ENCODE measurements around the gene TMEM19.

Gene TMEM19

GRCh38 chr12:71752891-71753290 is 67.0 kb downstream of the TMEM19 start:
- Histone ChIP-seq H3K36me3 (peaks cover 14% of the 10 kb centered on the region), H3K4me1 (peaks cover 9% of the 10 kb centered on the region), H3K27me3 (peaks cover 3% of the 10 kb centered on the region; the same call in 1 of the 2 replicates), H3K9me3 (no peaks in the 10 kb centered on the region), H3K4me3 (ENCODE audit: low read depth, low read length) (no peak overlapping the region)
- no peak for DNase-seq
- no peak for TF ChIP-seq CTCF (IDR thresholded peaks at IDR 0.05; ENCODE audit: low read depth, low read length)

Measured in BE2C (cell line).